ENCODE results near the gene SELPLG. TPM values are rescaled to one million over a fixed set of nuclear protein-coding genes. Genes with fewer than 3 reads are reported as not detected.

The SELPLG gene
- polyA plus RNA-seq, 4 donors: 1.8 to 2.6 (median 2.2) TPM

DNA sequence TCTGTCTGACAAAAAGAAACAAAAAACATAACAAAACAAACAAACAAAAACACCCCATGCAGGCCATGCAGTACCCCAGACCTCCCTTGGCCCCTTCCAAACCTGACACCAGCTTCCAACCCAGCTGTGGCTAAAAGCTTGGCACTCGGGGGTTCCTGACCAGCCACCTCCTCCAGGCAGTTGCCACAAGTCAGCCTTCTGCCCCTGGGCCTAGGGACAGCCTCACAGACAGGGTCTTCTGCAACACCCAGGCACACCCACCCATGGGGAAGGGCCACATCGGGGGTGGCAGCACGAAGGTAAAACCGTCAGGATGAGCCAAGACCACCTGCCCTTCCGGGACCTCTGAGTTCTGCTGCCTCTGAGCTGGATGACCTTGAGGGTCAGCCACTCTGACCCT, 25.1 kb downstream of the SELPLG start:
- DNase-seq (ENCODE audit: low read depth in 4 of 4, low spot score in 3 of 4): no peak

DNA sequence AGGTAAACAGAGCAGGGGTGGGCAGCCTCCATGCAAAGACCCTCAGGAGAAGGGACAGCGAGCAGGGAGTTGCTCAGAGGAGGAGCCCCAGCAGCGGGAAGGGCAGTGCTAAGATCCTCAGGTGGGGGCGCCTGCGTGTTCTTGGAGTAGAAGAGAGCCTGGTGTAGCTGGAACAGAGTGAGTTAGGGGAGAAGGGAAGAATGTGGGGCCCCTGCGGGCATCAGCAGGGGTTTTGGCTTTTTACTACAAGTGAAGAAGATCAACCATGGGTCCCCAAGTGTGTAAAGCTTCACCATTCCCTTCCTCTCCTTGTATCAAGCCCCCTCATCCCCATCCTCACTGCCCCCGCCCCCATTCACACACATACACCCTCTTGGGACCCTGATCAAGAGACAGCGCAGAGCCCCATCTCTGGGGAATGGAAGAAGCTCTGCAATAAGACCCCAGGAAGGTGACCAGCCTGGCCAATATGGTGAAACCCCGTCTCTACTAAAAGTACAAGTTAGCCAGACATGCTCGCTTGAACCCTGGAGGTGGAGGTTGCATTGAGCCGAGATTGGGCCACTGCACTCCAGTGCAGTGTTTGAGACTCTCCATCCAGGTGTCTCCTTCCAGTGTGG, 25.6 kb downstream of the SELPLG start:
- no peak for DNase-seq (ENCODE audit: low read depth in 4 of 4, low spot score in 3 of 4)

- no peak for DNase-seq (ENCODE audit: low read depth in 4 of 4, low spot score in 3 of 4)
Measured at GRCh38 chr12:108606492-108606891, 27.2 kb downstream of the SELPLG start.

- DNase-seq (ENCODE audit: low read depth in 4 of 4, low spot score in 3 of 4): no peak
Measured at GRCh38 chr12:108605690-108606406, 27.8 kb downstream of the SELPLG start.

DNA sequence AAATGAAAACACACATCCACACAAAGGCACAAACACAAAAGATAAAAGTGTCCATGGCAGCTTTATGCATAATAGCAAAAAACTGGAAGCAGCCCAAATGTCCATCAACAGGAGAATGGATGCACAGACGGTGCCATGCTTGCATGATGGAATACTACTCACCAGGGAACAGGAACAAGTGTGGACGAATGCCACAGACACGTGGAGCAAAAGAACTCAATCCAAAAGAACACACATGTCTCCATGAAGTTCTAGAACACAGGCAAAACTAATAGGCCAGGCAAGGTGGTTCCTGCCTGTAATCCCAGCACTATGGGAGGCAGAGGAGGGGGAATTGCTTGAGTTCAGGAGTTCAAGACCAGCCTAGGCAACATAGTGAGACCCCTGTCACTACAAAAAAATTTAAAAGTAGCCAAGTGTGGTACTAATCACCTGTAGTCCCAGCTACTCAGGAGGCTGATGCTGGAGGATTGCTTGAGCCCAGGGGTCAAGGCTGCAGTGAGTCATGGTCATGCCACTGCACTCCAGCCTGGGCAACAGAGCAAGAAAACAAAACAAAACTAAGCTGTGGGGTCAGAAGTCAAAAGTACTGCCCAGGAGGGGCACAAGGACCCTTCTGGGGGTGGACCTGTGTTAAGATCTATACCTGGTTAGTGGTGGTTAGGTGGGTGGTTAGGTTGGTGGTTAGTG, 28.5 kb downstream of the SELPLG start:
- DNase-seq (ENCODE audit: low read depth in 4 of 4, low spot score in 3 of 4): no peak

GRCh38 chr12:108604208-108604941, 29.3 kb downstream of the SELPLG start:
- no peak for DNase-seq (ENCODE audit: low read depth in 4 of 4, low spot score in 3 of 4)

- no peak for DNase-seq (ENCODE audit: low read depth in 4 of 4, low spot score in 3 of 4)
Measured at GRCh38 chr12:108603743-108604142, 30.0 kb downstream of the SELPLG start.

- no peak for DNase-seq (ENCODE audit: low read depth in 4 of 4, low spot score in 3 of 4)
Measured at GRCh38 chr12:108602976-108603704, 30.6 kb downstream of the SELPLG start.

GRCh38 chr12:108602209-108602705, 31.4 kb downstream of the SELPLG start:
- DNase-seq (ENCODE audit: low read depth in 4 of 4, low spot score in 3 of 4): no peak

DNA sequence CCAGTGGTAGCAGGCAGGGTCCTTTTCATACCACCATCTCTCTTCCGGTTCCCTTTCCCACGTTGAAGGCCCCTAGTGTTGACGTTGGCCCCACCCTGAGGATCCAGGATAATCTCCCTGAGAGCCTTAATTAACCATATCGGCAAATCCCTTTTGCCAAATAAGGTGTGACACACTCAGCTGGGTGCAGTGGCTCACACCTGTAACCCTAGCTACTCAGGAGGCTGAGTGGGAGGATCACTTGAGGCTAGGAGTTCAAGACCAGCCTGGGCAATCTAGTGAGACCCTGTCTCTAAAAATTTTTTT, 33.0 kb downstream of the SELPLG start:
- no peak for DNase-seq (ENCODE audit: low read depth in 4 of 4, low spot score in 3 of 4)

- no peak for DNase-seq (ENCODE audit: low read depth in 4 of 4, low spot score in 3 of 4)
Measured at GRCh38 chr12:108599948-108600701, 33.6 kb downstream of the SELPLG start.

DNA sequence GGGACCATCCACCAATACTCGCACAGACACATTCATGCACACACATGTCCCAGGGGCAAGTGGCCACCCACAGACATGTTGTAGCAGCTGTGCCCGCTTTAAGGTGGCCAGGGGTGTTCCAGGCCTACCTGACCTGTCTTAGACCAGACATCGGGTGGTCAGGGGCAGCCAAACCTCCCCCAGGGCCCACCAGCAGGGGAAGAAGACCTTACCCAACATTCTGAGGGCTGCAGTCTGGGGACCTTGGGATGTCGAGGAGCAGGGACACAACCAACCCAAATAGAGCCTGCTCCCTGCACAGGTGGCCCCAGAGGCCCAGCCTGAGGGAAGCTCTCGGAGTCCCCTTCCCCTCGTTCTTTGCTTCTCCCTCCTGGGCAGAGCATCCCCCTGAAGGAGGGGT, 34.2 kb downstream of the SELPLG start:
- DNase-seq (ENCODE audit: low read depth in 4 of 4, low spot score in 3 of 4): no peak

DNA sequence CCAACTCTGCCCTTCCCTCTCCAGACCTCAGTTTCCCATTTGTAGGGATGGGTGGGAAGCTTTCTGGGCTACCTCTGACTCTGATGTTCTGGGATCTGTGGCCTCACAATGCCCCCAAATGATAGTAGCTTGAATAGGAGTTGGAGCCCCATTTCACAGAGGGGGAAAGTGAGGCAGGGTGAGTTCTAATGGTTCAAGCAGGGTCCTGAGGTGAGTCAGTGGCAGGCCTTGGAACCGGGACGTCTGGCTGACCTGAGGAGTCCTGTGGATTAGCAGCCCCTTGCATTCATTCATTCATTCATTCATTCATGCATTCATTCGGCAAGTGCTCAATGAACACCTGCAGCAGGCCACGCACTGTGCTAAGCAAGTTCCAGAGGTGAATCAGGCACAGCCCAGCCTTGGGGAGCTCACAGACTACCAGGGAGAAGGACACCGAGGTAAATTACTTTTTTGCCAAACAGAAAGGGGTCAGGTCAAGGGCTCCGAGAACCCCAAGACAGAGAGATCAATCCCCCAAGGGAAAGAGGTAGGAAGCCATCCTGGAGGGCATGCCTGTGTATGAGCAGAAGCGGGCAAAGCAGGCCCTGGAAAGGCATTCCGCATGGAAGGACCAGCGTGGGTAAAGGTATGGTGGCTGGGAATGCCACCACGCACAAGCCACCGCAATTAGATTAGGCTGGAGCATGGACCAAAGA, 35.0 kb downstream of the SELPLG start:
- no peak for DNase-seq (ENCODE audit: low read depth in 4 of 4, low spot score in 3 of 4)

DNA sequence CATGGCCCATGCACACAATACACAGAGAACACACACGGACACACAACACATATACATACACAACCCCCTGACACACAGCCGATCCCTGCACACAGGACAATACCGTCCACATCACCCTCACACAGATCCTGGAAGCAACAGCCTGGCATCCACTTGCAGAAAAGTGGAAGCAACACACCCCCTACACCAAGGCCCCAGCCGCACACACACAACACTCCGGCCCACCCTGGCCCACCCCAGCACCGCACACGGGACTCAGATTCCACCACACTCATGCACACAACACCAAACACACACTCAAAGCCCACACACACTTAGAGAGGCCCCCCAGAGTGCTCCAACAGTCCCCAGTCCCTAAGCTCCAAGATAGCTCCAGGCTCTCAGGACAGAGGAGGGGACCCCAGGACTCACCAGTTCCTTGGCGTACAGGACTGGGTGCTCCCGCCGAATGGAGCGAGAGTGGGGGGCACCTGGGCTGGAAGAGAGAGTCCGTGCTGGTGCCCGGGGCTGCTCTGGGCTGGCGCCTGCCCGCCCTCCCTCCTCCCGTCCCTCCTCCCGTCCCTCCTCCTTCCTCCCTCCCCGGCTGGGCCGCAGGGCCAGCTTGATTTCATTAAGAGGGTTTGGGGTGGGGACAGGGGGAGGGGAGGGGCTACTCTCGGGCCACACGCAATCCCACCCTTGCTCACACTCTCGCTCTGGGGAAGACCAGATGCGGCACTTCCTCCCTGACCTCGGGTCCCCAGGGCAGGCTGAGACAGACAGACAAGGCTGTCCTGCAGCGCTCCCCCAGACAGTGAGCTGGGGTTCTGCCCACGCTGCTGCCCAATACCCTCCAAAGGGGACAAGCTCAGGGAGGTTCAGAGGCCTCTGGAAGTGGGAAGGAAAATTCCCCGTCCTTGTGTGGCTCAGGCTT, 35.9 kb downstream of the SELPLG start, which contains the start of gene TMEM119:
TMEM119 (minus strand) TSS at position 526 of the 913 bp plus-strand sequence. CDS start 5,701 bp downstream, outside the sequence.
- peak in 3 of 4 donors; percentile 47 to 56 (median 53) for DNase-seq (ENCODE audit: low read depth in 4 of 4, low spot score in 3 of 4)

- no peak for DNase-seq (ENCODE audit: low read depth in 4 of 4, low spot score in 3 of 4)
Measured at GRCh38 chr12:108596854-108597558, 36.7 kb downstream of the SELPLG start.

- no peak for DNase-seq (ENCODE audit: low read depth in 4 of 4, low spot score in 3 of 4)
Measured at GRCh38 chr12:108595711-108596647, 37.7 kb downstream of the SELPLG start.

All from right renal pelvis (tissue), 4 donors.